SK-N-SH (cell line): Measurements from ENCODE around the gene JAKMIP1. TPM values are rescaled to one million over a fixed set of nuclear protein-coding genes. Genes with fewer than 3 reads are reported as not detected.

Experiments used
- CTCF ChIA-PET: fragments of 300-600, 350-600 bp; formaldehyde crosslinking; extraction: SDS; loops from one replicate; lab custom pipeline; 2021; lab: Yijun Ruan, JAX
- POLR2A ChIA-PET: fragments of 350-600 bp; sonication (Branson Sonifier 250); formaldehyde crosslinking; extraction: SDS; loops from one replicate; lab custom pipeline; 2020; ENCODE audit warnings: antibody characterized with exemption, inconsistent platforms; lab: Yijun Ruan, JAX
- DNase-seq: peaks from one replicate; pipeline ENCODE4 v3.0.0; 2012
- H2AFZ ChIP-seq: fragments of 200-600 bp; sonication (generic); 2 replicates; pipeline ENCODE4 v1.8.1; 2016; ENCODE audit warnings: antibody characterized with exemption, mild to moderate bottlenecking, low read depth
- H3F3A ChIP-seq: fragments of 200-600 bp; sonication (generic); replicated peaks from 2 replicates; pipeline ENCODE3; 2016; ENCODE audit warnings: antibody characterized with exemption, mild to moderate bottlenecking; ENCODE audit not compliant: insufficient read depth
- H3K27ac ChIP-seq, 2 experiments: fragments of 200-500 bp in 1 of 2; fragments of 200-600 bp in 1 of 2; sonication (Bioruptor generic) in 1 of 2; sonication (generic), shearing (Covaris generic) in 1 of 2; 2 replicates each; pipeline versions ENCODE4 v1.5.1 to v1.6.1; 2014 to 2016; ENCODE audit warnings: low read depth in 2 of 2, inconsistent platforms in 1 of 2, low read length in 1 of 2, mild to moderate bottlenecking in 1 of 2, mixed read lengths in 1 of 2
- H3K27me3 ChIP-seq: fragments of 200-600 bp; sonication (generic), shearing (Covaris generic); 2 replicates; pipeline ENCODE4 v1.6.1; 2016; ENCODE audit warnings: mixed run types; ENCODE audit not compliant: insufficient read depth
- H3K36me3 ChIP-seq, 2 experiments: fragments of 200-500 bp in 1 of 2; fragments of 200-600 bp in 1 of 2; sonication (Bioruptor generic) in 1 of 2; sonication (generic) in 1 of 2; replicated peaks in 1 of 2; 2 replicates each; pipeline versions ENCODE3 to v1.5.1; 2014 to 2016; ENCODE audit warnings: low read length in 1 of 2, mild to moderate bottlenecking in 1 of 2; ENCODE audit not compliant: insufficient read depth in 2 of 2, control insufficient read depth in 1 of 2
- H3K4me1 ChIP-seq, 2 experiments: fragments of 200-500 bp in 1 of 2; fragments of 200-600 bp in 1 of 2; sonication (Bioruptor generic) in 1 of 2; sonication (generic), shearing (Covaris generic) in 1 of 2; 2 replicates each; pipeline versions ENCODE4 v1.5.1 to v1.6.1; 2014 to 2016; ENCODE audit warnings: low read depth in 1 of 2, low read length in 1 of 2, mixed run types in 1 of 2; ENCODE audit not compliant: insufficient read depth in 2 of 2, control insufficient read depth in 1 of 2
- H3K4me2 ChIP-seq: fragments of 200-600 bp; sonication (generic), shearing (Covaris generic); 2 replicates; pipeline ENCODE4 v1.6.1; 2017; ENCODE audit warnings: mixed run types
- H3K4me3 ChIP-seq, 2 experiments: fragments of 200-500 bp in 1 of 2; fragments of 200-600 bp in 1 of 2; sonication (Bioruptor generic) in 1 of 2; sonication (generic), shearing (Covaris generic) in 1 of 2; 2 replicates each; pipeline versions ENCODE4 v1.5.1 to v1.8.1; 2014 to 2016; ENCODE audit warnings: low read depth in 2 of 2, inconsistent platforms in 1 of 2, low read length in 1 of 2, mild to moderate bottlenecking in 1 of 2, mixed read lengths in 1 of 2, moderate library complexity in 1 of 2
- H3K79me2 ChIP-seq: fragments of 200-600 bp; sonication (generic); 2 replicates; pipeline ENCODE4 v1.8.1; 2017; ENCODE audit warnings: mild to moderate bottlenecking; ENCODE audit not compliant: insufficient read depth
- H3K9ac ChIP-seq: fragments of 200-600 bp; sonication (generic); 2 replicates; pipeline ENCODE4 v1.6.1; 2017; ENCODE audit warnings: mixed run types
- H3K9me2 ChIP-seq: fragments of 200-600 bp; sonication (generic); 2 replicates; pipeline ENCODE4 v1.6.1; 2017; ENCODE audit warnings: mixed run types
- H3K9me3 ChIP-seq: fragments of 200-600 bp; sonication (generic); 2 replicates; pipeline ENCODE4 v1.6.1; 2017; ENCODE audit warnings: mixed run types, mild to moderate bottlenecking, moderate library complexity
- H4K20me1 ChIP-seq: fragments of 200-600 bp; sonication (generic); 2 replicates; pipeline ENCODE4 v1.6.1; 2017; ENCODE audit warnings: mild to moderate bottlenecking, mixed run types; ENCODE audit not compliant: insufficient read depth
- ELF1 ChIP-seq: IDR thresholded peaks from 2 replicates; pipeline ENCODE4 v1.4.0; 2012
- FOXJ3 ChIP-seq: sonication (generic); formaldehyde crosslinking; IDR thresholded peaks from 2 replicates; pipeline ENCODE4 v1.5.1; 2020; ENCODE audit warnings: mild to moderate bottlenecking, missing genetic modification reagents
- GATA2 ChIP-seq: sonication (generic); formaldehyde crosslinking; IDR thresholded peaks from 2 replicates; pipeline ENCODE4 v1.5.0; 2020; ENCODE audit warnings: mild to moderate bottlenecking, missing genetic modification reagents
- JUND ChIP-seq: IDR thresholded peaks from 2 replicates; pipeline ENCODE4 v1.4.0; 2012
- MEF2A ChIP-seq: IDR thresholded peaks from 2 replicates; pipeline ENCODE4 v1.4.0; 2012; ENCODE audit warnings: low read depth, borderline replicate concordance
- MXI1 ChIP-seq: IDR thresholded peaks from 2 replicates; pipeline ENCODE4 v1.6.1; 2012; ENCODE audit warnings: mild to moderate bottlenecking, low read depth, low read length, improper control_type of control experiment
- NRF1 ChIP-seq: IDR thresholded peaks from 2 replicates; pipeline ENCODE4 v1.6.1; 2012; ENCODE audit warnings: low read depth, mild to moderate bottlenecking, low read length
- SMC3 ChIP-seq: IDR thresholded peaks from 2 replicates; pipeline ENCODE4 v1.6.1; 2012; ENCODE audit warnings: low read depth, low read length, improper control_type of control experiment
- YY1 ChIP-seq: IDR thresholded peaks from 2 replicates; pipeline ENCODE4 v1.4.0; 2012; ENCODE audit warnings: low read depth, mild to moderate bottlenecking
- WGBS: methylation state at CpG from one replicate; pipeline ENCODE4 v1.1.6; 2017; ENCODE audit warnings: low lambda C conversion rate; 5-methylcytosine and 5-hydroxymethylcytosine counted together
- polyA plus RNA-seq, 3 experiments: library from polyadenylated mRNA; depleted of rRNA; stranded (reverse); fragments of >200 nt; gene quantifications; 2 replicates each; pipeline ENCODE4 v1.2.3, GENCODE V29; 2012
- TF ChIP-seq, protein P1 (sequence below): fragments of 150-350 bp; IDR thresholded peaks from 2 replicates; pipeline ENCODE4 v1.6.1; 2017; ENCODE audit warnings: antibody characterized with exemption, low read length, low read depth, borderline replicate concordance
- TF ChIP-seq, protein P2 (sequence below): IDR thresholded peaks from 2 replicates; pipeline ENCODE4 v1.4.0; 2012; ENCODE audit warnings: low read depth

The JAKMIP1 gene
- polyA plus RNA-seq, 1 of the 3 experiments (the other 2 are of a cell fraction) = 0.54 TPM

DNA sequence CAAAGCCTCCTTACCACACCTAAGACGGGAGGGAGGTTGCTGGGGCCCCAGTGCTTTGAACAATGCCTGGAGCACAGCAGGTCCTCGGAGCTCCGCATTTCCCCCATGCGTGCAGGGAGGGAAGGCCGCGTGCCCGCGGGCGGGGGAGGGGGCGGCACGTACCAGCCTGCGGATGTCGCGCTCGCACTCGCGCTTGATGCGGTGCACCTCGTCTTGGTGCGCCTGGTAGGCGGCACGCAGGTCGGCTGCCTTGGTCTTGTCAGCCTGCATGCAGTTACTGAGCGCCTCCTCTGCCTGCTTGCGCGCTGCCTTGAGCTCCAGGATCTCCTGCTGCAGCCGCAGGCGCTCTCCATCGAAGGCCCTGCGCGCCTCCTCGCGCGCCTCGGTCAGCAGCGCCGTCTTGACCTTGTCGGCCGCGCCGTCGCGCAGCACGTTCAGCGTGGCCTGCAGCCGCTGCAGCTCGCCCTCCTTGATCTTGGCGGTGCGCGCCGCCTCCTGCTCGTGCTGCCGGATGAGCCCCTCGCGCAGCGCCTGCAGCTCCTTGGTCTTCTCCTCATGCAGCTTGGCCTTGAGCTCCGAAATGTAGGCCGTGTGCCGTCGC is 94.9 kb downstream of the JAKMIP1 start:
- no peak overlapping the region; a peak in 1 of 4 replicates for H3K27ac ChIP-seq
- CTCF ChIA-PET = interaction anchor here (0.9 to 3.5 kb wide), 5 partner anchors 18 to 145 kb away, joined by 3 to 14 read pairs (median 4); no protein-coding TSS in a partner anchor
- H3K27me3 ChIP-seq = no peaks in the 10 kb centered on the region
- DNase-seq = no peak
- WGBS = 86% methylated on average over 45 of the region's 60 CpGs
- no peaks in the 10 kb centered on the region for H3F3A ChIP-seq
- peaks cover 0 to 38% of the 10 kb centered on the region in 2 experiments; a peak in 2 of 4 replicates for H3K4me1 ChIP-seq
- H3K9me3 ChIP-seq = no peaks in the 10 kb centered on the region
- H3K4me3 ChIP-seq = no peak overlapping the region
- POLR2A ChIA-PET = no interaction called here
- no peak overlapping the region for H2AFZ ChIP-seq
- no peak overlapping the region for H3K9ac ChIP-seq
- no peak overlapping the region for H3K4me2 ChIP-seq
- TF ChIP-seq YY1 (no peak), NRF1 (no peak), JUND (no peak)
- TF ChIP-seq, protein P1, sequence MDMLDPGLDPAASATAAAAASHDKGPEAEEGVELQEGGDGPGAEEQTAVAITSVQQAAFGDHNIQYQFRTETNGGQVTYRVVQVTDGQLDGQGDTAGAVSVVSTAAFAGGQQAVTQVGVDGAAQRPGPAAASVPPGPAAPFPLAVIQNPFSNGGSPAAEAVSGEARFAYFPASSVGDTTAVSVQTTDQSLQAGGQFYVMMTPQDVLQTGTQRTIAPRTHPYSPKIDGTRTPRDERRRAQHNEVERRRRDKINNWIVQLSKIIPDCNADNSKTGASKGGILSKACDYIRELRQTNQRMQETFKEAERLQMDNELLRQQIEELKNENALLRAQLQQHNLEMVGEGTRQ = no peak
- H4K20me1 ChIP-seq = no peaks in the 10 kb centered on the region
- H3K9me2 ChIP-seq = no peaks in the 10 kb centered on the region
- no peaks in the 10 kb centered on the region for H3K36me3 ChIP-seq
- no peaks in the 10 kb centered on the region for H3K79me2 ChIP-seq

DNA sequence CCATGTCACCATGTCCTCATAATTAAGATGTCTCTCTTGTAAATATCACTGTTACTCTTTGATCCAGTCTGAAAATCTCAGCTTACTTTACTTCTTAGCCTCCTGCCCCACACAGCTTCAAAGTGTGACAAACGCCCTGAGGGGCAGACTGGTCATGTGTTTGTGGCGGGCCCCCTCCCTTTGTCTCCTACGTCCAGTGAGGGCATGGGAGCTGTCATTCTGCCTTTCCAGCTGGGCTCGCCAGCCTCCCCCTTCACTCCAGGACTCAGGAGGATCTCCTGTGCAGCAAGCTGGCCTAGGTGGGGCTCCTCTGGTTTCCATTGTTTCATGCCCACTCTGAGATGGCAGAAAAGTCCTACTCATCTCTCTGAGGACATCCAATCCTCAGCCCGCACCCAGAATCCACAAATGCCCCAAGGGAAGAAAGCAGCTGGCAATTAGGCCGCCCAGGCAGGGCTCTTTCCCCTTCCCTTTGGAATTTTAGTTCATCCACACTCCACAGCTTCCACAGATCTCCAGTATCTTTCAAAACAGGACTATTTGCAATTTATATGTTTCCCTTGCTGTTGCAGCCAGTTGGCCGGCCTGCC is 95.7 kb downstream of the JAKMIP1 start:
- CTCF ChIA-PET = interaction anchor here (1.0 to 3.5 kb wide), 4 partner anchors 31 to 146 kb away, joined by 3 to 14 read pairs (median 4); no protein-coding TSS in a partner anchor
- no peak for DNase-seq
- Histone ChIP-seq H3K27ac (no peak overlapping the region; a peak in 1 of 4 replicates), H3K4me1 (peaks cover 0 to 30% of the 10 kb centered on the region in 2 experiments; a peak in 2 of 4 replicates), H3F3A (no peaks in the 10 kb centered on the region), H3K9me2 (no peaks in the 10 kb centered on the region), H3K9me3 (no peaks in the 10 kb centered on the region), H3K79me2 (no peaks in the 10 kb centered on the region), H3K9ac (no peak overlapping the region), H3K36me3 (no peaks in the 10 kb centered on the region), H4K20me1 (no peaks in the 10 kb centered on the region), H3K4me2 (no peak overlapping the region), H2AFZ (no peak overlapping the region), H3K27me3 (no peaks in the 10 kb centered on the region), H3K4me3 (no peak overlapping the region)
- 15% methylated on average over 7 of the region's 7 CpGs for WGBS
- TF ChIP-seq MXI1 (no peak), GATA2 (no peak), ELF1 (no peak), SMC3 (no peak), FOXJ3 (no peak)
- TF ChIP-seq, protein P2, sequence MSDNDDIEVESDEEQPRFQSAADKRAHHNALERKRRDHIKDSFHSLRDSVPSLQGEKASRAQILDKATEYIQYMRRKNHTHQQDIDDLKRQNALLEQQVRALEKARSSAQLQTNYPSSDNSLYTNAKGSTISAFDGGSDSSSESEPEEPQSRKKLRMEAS = no peak
- POLR2A ChIA-PET = no interaction called here

DNA sequence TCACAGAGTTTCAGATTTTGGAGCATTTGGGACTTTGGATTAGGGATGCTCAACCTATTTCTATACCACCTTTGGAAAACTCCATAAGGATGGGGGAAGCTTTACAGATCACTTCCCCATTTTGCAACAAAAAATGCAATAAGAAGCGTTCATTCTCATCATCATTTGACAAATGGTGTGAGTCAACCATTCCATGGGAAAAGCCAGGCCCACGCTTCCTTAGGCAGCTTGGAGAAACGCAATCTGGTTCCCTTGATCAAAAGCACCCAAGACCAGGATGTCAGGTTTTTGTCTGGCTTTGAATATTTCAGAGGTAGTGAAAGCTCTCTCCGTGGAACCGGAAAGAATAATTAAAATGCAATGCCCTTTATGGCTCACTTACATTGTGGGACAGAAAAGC is 102.8 kb downstream of the JAKMIP1 start:
- Histone ChIP-seq H4K20me1 (no peaks in the 10 kb centered on the region), H3K27me3 (no peaks in the 10 kb centered on the region), H3K27ac (no peak overlapping the region), H2AFZ (no peak overlapping the region), H3K4me2 (no peak overlapping the region)
- TF ChIP-seq MEF2A = no peak
- TF ChIP-seq, all 33 proteins: peak for 0
- H3K9me3 ChIP-seq = no peaks in the 10 kb centered on the region
- no peaks in the 10 kb centered on the region for H3K36me3 ChIP-seq
- H3F3A ChIP-seq = no peaks in the 10 kb centered on the region
- ChIA-PET CTCF (interaction anchor here (0.8 to 1.5 kb wide), 3 partner anchors 10 to 153 kb away, joined by 3 to 7 read pairs (median 4); no protein-coding TSS in a partner anchor), POLR2A (interaction anchor here (1.1 kb wide), 1 partner anchor 14 kb away, joined by 3 read pairs; no protein-coding TSS in a partner anchor)
- no peaks in the 10 kb centered on the region for H3K79me2 ChIP-seq
- no peak for DNase-seq
- H3K4me1 ChIP-seq = no peaks in the 10 kb centered on the region; a peak in 1 of 4 replicates
- no peak overlapping the region for H3K9ac ChIP-seq
- no peak overlapping the region for H3K4me3 ChIP-seq
- 59% methylated on average over 5 of the region's 5 CpGs for WGBS
- H3K9me2 ChIP-seq = no peaks in the 10 kb centered on the region
